IgD-negative memory B cell (primary cell): ENCODE data around the gene EVL. TPM values are rescaled to one million over a fixed set of nuclear protein-coding genes. Genes with fewer than 3 reads are reported as not detected.

Experiments used
- H3K27ac Mint-ChIP-seq, 3 donors: one replicate each; pipeline ENCODE4 v1.8.0; 2020 to 2022; ENCODE audit warnings: mild to moderate bottlenecking in 3 of 3, mixed read lengths in 3 of 3, moderate library complexity in 1 of 3
- H3K27me3 Mint-ChIP-seq: one replicate; pipeline ENCODE4 v1.8.0; 2021; ENCODE audit warnings: mixed read lengths
- H3K36me3 Mint-ChIP-seq: one replicate; pipeline ENCODE4 v1.8.0; 2020; ENCODE audit warnings: mild to moderate bottlenecking, mixed read lengths
- H3K4me1 Mint-ChIP-seq, 3 donors: one replicate each; pipeline ENCODE4 v1.8.0; 2020 to 2022; ENCODE audit warnings: mixed read lengths in 3 of 3, mild to moderate bottlenecking in 1 of 3
- H3K4me3 Mint-ChIP-seq, 4 donors: one replicate each; pipeline ENCODE4 v1.8.0; 2020 to 2022; ENCODE audit warnings: mild to moderate bottlenecking in 4 of 4, mixed read lengths in 4 of 4, moderate library complexity in 3 of 4
- H3K9me3 Mint-ChIP-seq, 3 donors: one replicate each; pipeline ENCODE4 v1.8.0; 2020 to 2021; ENCODE audit warnings: mixed read lengths in 3 of 3, mild to moderate bottlenecking in 1 of 3
- polyA plus RNA-seq: library from polyadenylated mRNA; unstranded; fragments of 300-500 nt; fragmentation: Illumina TruSeq; gene quantifications from one replicate; pipeline ENCODE4 v1.2.3, GENCODE V29; 2021

The EVL gene
- polyA plus RNA-seq, 1 donor from 2014 or later = 73.3 TPM

GRCh38 chr14:100124551-100125088 lies 59.4 kb downstream of the EVL start:
- H3K4me3 Mint-ChIP-seq = no peak overlapping the region
- no peaks in the 10 kb centered on the region for H3K27me3 Mint-ChIP-seq
- no peaks in the 10 kb centered on the region for H3K9me3 Mint-ChIP-seq
- peaks cover 0 to 2% (median 0%) of the 10 kb centered on the region in 3 donors for H3K4me1 Mint-ChIP-seq
- H3K36me3 Mint-ChIP-seq = no peaks in the 10 kb centered on the region
- no peak overlapping the region for H3K27ac Mint-ChIP-seq

GRCh38 chr14:100126401-100126800 lies 61.2 kb downstream of the EVL start:
- Mint-ChIP-seq H3K27ac (no peak overlapping the region), H3K4me3 (no peak overlapping the region), H3K9me3 (no peaks in the 10 kb centered on the region)

GRCh38 chr14:100127853-100128455 lies 62.7 kb downstream of the EVL start:
- Mint-ChIP-seq H3K27me3 (no peaks in the 10 kb centered on the region), H3K4me1 (no peaks in the 10 kb centered on the region), H3K27ac (no peak overlapping the region), H3K4me3 (no peak overlapping the region), H3K36me3 (no peaks in the 10 kb centered on the region), H3K9me3 (no peaks in the 10 kb centered on the region)

More at GRCh38 chr14:100126401-100126800, 61.2 kb downstream of the EVL start:
- Mint-ChIP-seq H3K27me3 (no peaks in the 10 kb centered on the region), H3K36me3 (no peaks in the 10 kb centered on the region), H3K4me1 (no peaks in the 10 kb centered on the region)

GRCh38 chr14:100128688-100129087 lies 63.5 kb downstream of the EVL start:
- no peak overlapping the region for H3K27ac Mint-ChIP-seq
- H3K9me3 Mint-ChIP-seq = no peaks in the 10 kb centered on the region
- no peak overlapping the region for H3K4me3 Mint-ChIP-seq
- no peaks in the 10 kb centered on the region for H3K36me3 Mint-ChIP-seq
- no peaks in the 10 kb centered on the region for H3K27me3 Mint-ChIP-seq
- H3K4me1 Mint-ChIP-seq = no peaks in the 10 kb centered on the region

- no peaks in the 10 kb centered on the region for H3K36me3 Mint-ChIP-seq
- H3K4me1 Mint-ChIP-seq = no peaks in the 10 kb centered on the region
- H3K27me3 Mint-ChIP-seq = no peaks in the 10 kb centered on the region
- no peak overlapping the region for H3K27ac Mint-ChIP-seq
- no peaks in the 10 kb centered on the region for H3K9me3 Mint-ChIP-seq
- H3K4me3 Mint-ChIP-seq = no peak overlapping the region
Measured at GRCh38 chr14:100129161-100129589, 64.0 kb downstream of the EVL start.

- Mint-ChIP-seq H3K4me3 (no peak overlapping the region), H3K4me1 (no peaks in the 10 kb centered on the region), H3K27ac (no peak overlapping the region), H3K36me3 (no peaks in the 10 kb centered on the region), H3K9me3 (no peaks in the 10 kb centered on the region), H3K27me3 (no peaks in the 10 kb centered on the region)
Measured at GRCh38 chr14:100130521-100130920, 65.3 kb downstream of the EVL start.

- Mint-ChIP-seq H3K27ac (peak overlapping the region in 1 of 3 donors; percentile 73), H3K27me3 (no peaks in the 10 kb centered on the region), H3K9me3 (no peaks in the 10 kb centered on the region), H3K36me3 (no peaks in the 10 kb centered on the region), H3K4me1 (no peaks in the 10 kb centered on the region), H3K4me3 (no peak overlapping the region)
Measured at GRCh38 chr14:100131181-100131580, 66.0 kb downstream of the EVL start.

- Mint-ChIP-seq H3K4me3 (no peak overlapping the region), H3K4me1 (no peaks in the 10 kb centered on the region), H3K36me3 (no peaks in the 10 kb centered on the region), H3K9me3 (no peaks in the 10 kb centered on the region), H3K27ac (peak overlapping the region in 1 of 3 donors; percentile 31), H3K27me3 (no peaks in the 10 kb centered on the region)
Measured at GRCh38 chr14:100132161-100132902, 67.1 kb downstream of the EVL start.

GRCh38 chr14:100132903-100133510 lies 67.8 kb downstream of the EVL start:
- no peaks in the 10 kb centered on the region for H3K36me3 Mint-ChIP-seq
- H3K27me3 Mint-ChIP-seq = no peaks in the 10 kb centered on the region
- H3K9me3 Mint-ChIP-seq = no peaks in the 10 kb centered on the region
- no peaks in the 10 kb centered on the region for H3K4me1 Mint-ChIP-seq
- H3K27ac Mint-ChIP-seq = no peak overlapping the region
- no peak overlapping the region for H3K4me3 Mint-ChIP-seq

GRCh38 chr14:100134586-100134985 lies 69.4 kb downstream of the EVL start:
- peak overlapping the region in 1 of 3 donors; percentile 59 for H3K27ac Mint-ChIP-seq

GRCh38 chr14:100135073-100135472 lies 69.9 kb downstream of the EVL start:
- Mint-ChIP-seq H3K27ac (peak overlapping the region in 1 of 3 donors; percentile 59), H3K4me1 (peaks cover 0 to 5% (median 2%) of the 10 kb centered on the region in 3 donors), H3K27me3 (no peaks in the 10 kb centered on the region), H3K9me3 (no peaks in the 10 kb centered on the region), H3K36me3 (no peaks in the 10 kb centered on the region), H3K4me3 (peak overlapping the region in 2 of 4 donors; percentile 17 to 20)

More at GRCh38 chr14:100134586-100134985, 69.4 kb downstream of the EVL start:
- H3K4me1 Mint-ChIP-seq = peaks cover 0 to 5% (median 2%) of the 10 kb centered on the region in 3 donors
- no peak overlapping the region for H3K4me3 Mint-ChIP-seq
- no peaks in the 10 kb centered on the region for H3K27me3 Mint-ChIP-seq
- H3K9me3 Mint-ChIP-seq = no peaks in the 10 kb centered on the region
- H3K36me3 Mint-ChIP-seq = no peaks in the 10 kb centered on the region

- H3K9me3 Mint-ChIP-seq = no peaks in the 10 kb centered on the region
- no peaks in the 10 kb centered on the region for H3K27me3 Mint-ChIP-seq
- no peak overlapping the region for H3K4me3 Mint-ChIP-seq
- H3K4me1 Mint-ChIP-seq = peaks cover 0 to 5% (median 2%) of the 10 kb centered on the region in 3 donors
- H3K27ac Mint-ChIP-seq = no peak overlapping the region
- no peaks in the 10 kb centered on the region for H3K36me3 Mint-ChIP-seq
Measured at GRCh38 chr14:100135784-100136183, 70.6 kb downstream of the EVL start.

GRCh38 chr14:100137173-100137572 lies 72.0 kb downstream of the EVL start:
- Mint-ChIP-seq H3K9me3 (no peaks in the 10 kb centered on the region), H3K4me1 (peaks cover 0 to 5% (median 2%) of the 10 kb centered on the region in 3 donors), H3K27me3 (no peaks in the 10 kb centered on the region), H3K36me3 (no peaks in the 10 kb centered on the region), H3K4me3 (no peak overlapping the region), H3K27ac (peak overlapping the region in 2 of 3 donors; percentile 39 to 64)

- Mint-ChIP-seq H3K4me1 (peaks cover 0 to 5% (median 2%) of the 10 kb centered on the region in 3 donors), H3K9me3 (no peaks in the 10 kb centered on the region), H3K27ac (peak overlapping the region; percentile 31 to 87 (median 81)), H3K36me3 (no peaks in the 10 kb centered on the region), H3K4me3 (peak overlapping the region in 1 of 4 donors; percentile 27), H3K27me3 (no peaks in the 10 kb centered on the region)
Measured at GRCh38 chr14:100138082-100138787, 73.0 kb downstream of the EVL start.

GRCh38 chr14:100138955-100139354 lies 73.7 kb downstream of the EVL start:
- H3K36me3 Mint-ChIP-seq = peaks cover 1% of the 10 kb centered on the region

More at GRCh38 chr14:100138955-100139354, 73.7 kb downstream of the EVL start:
- Mint-ChIP-seq H3K27ac (peak overlapping the region in 2 of 3 donors; percentile 81 to 87), H3K4me1 (peaks cover 0 to 5% (median 2%) of the 10 kb centered on the region in 3 donors), H3K4me3 (no peak overlapping the region), H3K9me3 (no peaks in the 10 kb centered on the region), H3K27me3 (no peaks in the 10 kb centered on the region)
